LHCN-M2 (cell line): ENCODE measurements around the gene VPS4A. TPM values are rescaled to one million over a fixed set of nuclear protein-coding genes. Genes with fewer than 3 reads are reported as not detected.
"Not testable (repeated sequence)": the region's sequence is repeated elsewhere in the genome, so short reads cannot be mapped to it uniquely, and the experiment has no call there.

ENCODE experiments used
- DNase-seq: peaks from one replicate; pipeline ENCODE4 v3.0.0-alpha.2; 2012; ENCODE audit warnings: low read depth
- total RNA-seq: library from RNA; depleted of rRNA; stranded (reverse); fragments of >200 nt; gene quantifications from 2 replicates; pipeline ENCODE4 v1.2.3, GENCODE V29; 2014

The VPS4A gene
- total RNA-seq, 1 experiment from 2014 or later: 43.6 TPM

- DNase-seq: no peak
Measured at GRCh38 chr16:69327585-69328310, 16.6 kb downstream of the VPS4A start.

- peak; percentile 77 for DNase-seq
Measured at GRCh38 chr16:69328854-69329316, 17.7 kb downstream of the VPS4A start.

DNA sequence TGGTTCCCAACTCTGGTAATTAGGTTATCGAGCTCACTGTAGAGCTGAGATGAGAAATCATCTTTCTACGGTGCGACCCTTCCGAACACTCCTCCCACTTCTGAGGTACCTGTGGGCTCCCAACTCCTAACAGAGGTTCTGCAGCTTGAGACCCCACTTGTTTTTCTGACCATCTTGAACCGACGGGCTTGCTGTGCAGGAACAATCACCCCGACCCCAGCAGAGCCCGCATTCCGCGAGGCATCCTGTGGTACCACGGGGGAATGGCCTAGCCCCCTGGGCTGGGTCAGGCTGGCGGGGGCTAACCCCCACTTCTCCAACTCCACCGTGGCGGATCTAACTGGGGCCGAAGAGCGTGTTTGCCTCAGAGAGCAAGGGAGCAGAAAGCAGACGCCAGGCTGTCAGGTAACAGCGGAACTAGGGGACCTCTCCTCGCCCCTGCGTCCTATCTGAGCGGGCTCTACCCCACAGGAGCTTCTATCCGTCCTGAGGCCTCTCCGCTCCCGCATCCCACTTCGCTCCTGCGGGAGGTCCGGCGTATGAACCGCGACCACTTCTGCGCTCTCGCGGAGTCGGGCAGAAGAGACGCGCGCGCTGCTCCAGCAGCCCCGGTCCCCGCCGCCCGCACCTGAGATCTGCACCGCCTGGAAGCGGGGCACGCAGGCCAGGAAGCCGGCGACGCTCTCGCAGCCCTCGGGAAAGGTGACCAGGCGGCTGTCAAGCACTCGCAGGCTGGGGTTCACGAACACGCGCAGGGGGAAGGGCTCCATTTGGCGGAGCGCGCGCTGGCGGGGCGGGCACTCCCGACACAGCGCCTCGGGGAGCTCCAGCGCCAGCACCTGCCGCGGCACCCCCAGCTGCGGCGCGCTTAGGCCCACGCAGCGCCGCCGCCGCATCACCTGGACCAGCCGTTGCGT, 18.5 kb downstream of the VPS4A start:
- DNase-seq: peak; percentile 31

- DNase-seq: peak; percentile 91
Measured at GRCh38 chr16:69330286-69331109, 19.3 kb downstream of the VPS4A start, which contains the start of gene PDF. Gene PDF, minus strand, starts transcription at chr16:69330588. Its CDS starts 18 bp downstream, at chr16:69330570.

DNA sequence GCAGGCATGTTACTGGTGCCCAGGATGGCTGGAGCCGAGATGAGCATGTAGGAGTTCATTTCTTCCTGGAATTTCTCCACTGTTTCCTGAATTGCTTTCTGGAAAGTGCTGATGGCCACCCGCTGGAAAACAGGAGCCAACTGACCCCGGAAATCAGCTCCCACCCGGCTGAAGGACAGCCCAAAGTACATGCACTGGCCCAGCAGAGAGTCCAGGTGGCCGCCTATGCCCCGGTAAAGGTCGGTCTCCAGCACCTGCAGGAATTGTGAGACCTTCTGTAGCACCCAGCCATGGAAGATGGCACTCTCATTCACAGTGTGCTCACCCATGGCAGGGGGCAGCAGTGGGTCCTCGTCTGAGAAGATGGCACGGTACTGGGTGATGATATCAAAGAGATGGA, 23.5 kb downstream of the VPS4A start:
- no peak for DNase-seq

- no peak for DNase-seq
Measured at GRCh38 chr16:69338557-69339288, 27.6 kb downstream of the VPS4A start.

- peak; percentile 99 for DNase-seq
Measured at GRCh38 chr16:69339289-69340094, 28.3 kb downstream of the VPS4A start, which contains the start of the genes COG8 and NIP7. Gene COG8, minus strand, starts transcription at chr16:69339564. Its CDS starts 12 bp downstream, at chr16:69339552. Gene NIP7, plus strand, starts transcription at chr16:69339772. Its CDS starts 58 bp downstream, at chr16:69339830.

- DNase-seq: no peak
Measured at GRCh38 chr16:69340095-69340644, 29.0 kb downstream of the VPS4A start.

DNA sequence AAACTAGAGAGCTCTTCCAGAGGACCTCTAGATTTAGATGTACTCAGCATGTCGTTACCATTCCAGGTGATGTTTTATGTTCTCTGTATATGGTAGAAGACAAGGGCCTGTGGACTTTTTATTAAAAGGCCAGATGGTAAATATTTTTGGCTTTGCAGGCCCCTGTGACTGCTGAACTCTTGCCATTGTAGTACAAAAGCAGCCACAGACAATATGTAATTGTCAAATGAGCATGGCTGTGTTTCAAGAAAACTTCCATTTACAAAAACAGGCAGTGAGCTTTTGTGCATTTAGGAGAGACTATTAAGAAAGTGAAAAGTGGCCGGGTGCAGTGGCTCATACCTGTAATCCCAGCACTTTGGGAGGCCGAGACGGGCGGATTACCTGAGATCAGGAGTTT, 33.0 kb downstream of the VPS4A start:
- no peak for DNase-seq

- no peak for DNase-seq
Measured at GRCh38 chr16:69345923-69346322, 34.8 kb downstream of the VPS4A start.

DNA sequence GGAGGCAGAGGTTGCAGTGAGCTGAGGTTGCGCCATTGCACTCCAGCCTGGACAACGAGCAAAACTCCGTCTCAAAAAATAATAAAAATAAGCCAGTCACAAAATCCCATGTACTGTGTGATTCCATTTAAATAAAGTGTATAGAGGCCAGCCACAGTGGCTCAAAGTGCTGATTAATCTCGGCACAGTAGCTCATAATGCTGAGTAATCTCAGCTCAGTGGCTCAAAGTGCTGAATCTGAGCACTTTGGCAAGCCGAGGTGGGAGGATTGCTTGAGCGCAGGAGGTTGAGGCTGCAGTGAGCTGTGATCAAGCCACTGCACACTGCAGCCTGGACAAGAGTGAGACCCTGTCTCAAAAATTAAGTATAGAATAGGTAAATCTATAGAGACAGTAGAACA, 35.5 kb downstream of the VPS4A start:
- no peak for DNase-seq

DNA sequence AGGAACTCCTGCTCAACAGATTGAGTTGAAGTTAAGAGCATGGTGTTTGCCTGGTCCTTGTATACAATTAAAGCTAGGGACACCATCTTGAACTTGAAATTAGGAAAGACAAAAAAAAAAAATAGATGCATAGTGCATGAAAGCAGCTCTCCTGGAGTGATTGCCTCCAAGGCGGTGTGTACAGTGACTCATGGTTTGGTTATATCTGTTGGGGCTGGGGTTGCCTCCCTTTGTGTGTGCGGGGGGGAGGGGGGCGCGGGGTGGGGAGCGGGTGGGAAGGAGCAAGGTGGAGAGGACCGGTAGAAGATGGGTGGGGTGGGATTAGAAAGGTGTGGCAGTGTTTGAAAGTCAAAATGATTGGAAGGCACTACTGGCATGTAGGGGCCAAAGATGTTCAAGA, 37.1 kb downstream of the VPS4A start:
- no peak for DNase-seq

DNA sequence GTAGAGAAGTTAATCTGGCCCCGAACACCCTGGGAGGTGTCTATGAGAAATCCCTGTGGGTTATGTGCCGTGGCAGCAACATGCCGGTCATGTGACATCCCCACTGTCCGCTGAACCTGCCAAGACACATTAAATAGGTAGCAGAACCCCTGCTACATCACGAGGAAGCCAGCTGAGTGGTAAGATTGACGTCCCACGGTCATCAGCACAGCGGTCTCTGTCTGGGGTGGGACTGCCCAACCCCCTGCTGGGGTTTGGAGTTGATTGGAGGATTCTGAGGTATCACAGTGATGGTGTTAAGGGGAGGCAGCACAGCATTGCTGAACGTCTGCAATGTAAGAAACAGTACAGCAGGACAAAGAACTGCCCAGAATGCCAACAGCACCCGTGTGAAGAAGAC, 38.4 kb downstream of the VPS4A start:
- DNase-seq: no peak

GRCh38 chr16:69350536-69351133, 39.5 kb downstream of the VPS4A start:
- no peak for DNase-seq

DNA sequence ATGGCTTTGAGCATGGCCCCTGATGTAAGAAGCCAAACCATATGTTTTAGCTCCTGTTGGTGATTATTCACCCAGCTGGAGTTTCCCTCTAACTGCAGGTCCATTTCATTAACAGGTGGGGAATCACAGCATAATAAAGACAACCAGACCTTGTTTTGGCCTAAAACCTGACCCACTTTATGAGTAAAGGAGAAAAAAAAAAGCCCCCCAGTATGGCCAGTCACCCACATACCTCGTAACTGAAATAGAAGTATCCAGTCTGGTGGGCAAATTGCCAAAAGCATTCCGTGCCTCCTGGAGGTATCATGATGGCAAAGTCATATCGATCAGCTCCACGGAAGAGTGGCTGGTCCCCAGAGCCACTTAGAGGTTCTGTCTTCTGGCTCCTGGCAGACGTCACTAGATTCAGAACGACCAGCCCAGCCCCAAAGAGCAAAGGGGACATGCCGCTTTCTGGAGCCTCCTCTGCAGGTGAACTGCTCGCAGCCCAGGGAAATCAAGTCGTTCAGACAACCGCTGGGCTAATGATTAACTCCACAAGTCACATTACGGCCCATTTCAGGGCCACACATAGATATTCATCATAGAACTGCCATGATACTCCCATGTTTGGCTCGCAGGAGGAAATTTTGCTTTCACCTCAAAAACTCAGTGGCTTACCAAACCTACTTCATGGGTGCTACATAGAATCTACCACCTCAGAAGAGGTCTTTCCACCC, 40.3 kb downstream of the VPS4A start, which contains the start of gene TMED6:
TMED6 (minus strand) TSS at position 478 of the 719 bp plus-strand sequence; CDS start at position 445, 33 bp downstream.
- no peak for DNase-seq

- DNase-seq: not testable (repeated sequence)
Measured at GRCh38 chr16:69360070-69360469, 48.9 kb downstream of the VPS4A start.

DNA sequence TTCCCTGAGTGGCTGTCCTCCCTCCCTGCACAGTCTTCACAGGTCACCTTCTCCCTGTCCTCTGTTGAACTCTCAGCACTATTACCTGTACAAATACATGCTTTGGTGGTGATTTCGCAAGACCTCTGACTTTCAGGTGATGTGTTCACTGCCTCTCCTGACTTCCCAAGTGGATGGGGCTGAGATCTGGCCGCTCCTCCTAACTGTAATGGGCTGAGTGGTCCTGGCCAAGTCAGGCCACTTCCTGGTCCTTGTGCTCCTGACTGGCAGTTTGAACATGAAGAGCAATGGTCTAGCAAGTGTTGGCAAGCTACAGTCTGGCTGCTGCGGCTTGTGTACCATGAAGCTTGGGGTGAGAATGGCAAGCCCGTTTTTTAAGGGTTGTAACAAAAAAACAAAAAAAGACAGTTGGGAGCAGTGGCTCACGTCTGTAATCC, 52.1 kb downstream of the VPS4A start:
- DNase-seq: no peak

DNA sequence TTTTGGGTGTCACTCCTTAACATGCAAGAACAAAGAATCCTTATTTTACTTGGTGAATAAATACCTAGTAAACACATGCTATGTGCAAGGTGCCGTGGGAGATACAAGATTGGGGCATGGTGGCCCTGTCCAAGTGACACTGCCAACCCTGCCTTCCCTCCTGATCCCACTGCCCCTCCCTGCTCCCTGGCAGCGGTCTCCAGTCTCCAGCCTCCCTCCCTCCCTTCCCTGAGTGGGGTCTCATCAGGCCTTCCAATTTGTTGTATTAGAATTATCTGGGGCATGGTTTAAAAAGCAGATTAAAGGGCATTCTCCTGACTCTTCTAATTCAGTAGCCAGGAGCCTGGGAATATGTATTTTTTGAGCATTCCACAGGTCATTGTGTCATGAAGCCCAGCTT, 52.9 kb downstream of the VPS4A start:
- DNase-seq: no peak
